ENCODE data around the gene DES.
"Not testable (repeated sequence)": the region's sequence is repeated elsewhere in the genome, so short reads cannot be mapped to it uniquely, and the experiment has no call there.

The DES gene

DNA sequence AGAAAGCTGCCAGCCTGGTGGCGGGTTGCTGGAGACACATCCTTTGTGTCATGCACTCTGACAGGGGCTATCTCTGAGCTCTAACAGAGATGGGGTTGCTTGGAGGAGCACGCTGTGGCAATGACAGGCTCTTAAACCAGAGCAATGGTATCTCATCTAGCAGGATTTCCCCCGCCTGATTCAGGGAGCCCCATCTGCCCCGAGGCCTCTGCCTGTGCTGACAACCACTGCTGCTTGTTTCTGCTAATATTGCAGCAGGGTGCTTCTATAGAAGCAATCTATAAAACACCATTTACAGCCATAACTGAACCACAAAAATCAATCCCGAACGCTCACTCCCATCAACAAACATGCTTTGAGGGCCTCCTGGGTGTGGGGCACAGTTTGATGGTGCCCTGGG, 17.6 kb upstream of the DES start:
- DNase-seq, result no peak

DNA sequence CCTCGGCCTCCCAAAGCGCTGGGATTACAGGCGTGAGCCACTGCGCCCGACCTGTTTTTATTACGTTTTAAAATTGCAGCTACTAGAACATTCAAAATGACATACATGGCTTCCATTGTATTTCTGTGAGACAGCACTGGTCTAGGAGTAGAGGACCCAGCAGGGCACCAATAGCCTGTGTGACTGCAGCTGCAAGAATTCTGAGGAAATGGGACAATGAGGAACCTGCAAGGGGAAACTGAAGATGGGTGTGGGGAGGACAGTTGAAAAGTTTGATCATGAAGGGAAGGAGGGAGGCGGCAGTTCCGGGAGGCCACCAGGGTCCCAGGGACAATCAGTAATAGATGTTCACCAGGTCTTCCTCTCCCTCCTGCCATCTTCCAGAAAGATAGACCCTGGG, 16.6 kb upstream of the DES start:
- DNase-seq, result no peak

DNA sequence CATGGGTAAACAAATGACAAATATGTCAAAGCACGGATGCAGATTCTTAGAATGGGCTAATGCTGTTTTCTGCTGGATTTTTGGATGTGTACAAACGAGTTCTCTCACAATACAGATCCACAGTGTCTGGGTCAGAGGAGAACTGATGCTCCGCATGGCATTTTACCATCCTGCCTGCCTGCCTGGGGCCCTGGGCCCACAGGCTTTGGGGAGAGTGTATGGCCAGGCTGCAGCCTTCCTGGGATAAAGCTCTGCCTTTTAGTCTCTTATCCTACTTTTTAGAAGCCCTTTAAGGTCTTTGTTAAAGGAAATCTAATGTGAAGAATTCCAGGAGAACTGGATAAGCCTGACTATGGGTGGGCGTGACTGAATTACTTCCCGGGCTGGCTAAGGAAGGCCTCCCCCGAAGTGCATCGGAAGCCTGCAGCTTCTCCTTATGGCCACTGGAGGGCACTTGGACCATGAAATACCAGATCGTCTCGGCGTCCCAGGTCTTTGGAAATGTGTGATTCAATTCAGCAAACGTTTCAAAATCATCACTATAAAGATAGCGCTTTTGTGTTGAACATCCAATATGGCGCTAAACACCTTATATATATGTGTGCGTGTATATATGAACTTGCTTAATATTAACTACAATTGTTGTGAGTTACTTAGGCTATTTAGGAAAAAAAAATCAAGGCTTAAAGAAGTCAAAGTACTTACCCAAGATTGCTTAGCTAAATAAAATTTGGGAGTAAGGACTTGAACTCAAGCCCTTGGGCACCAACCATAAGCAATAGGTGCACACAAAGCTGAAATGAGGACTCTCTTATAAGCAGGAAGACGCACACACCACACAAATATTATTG, 15.3 kb upstream of the DES start:
- peak; percentile 89 for DNase-seq

DNA sequence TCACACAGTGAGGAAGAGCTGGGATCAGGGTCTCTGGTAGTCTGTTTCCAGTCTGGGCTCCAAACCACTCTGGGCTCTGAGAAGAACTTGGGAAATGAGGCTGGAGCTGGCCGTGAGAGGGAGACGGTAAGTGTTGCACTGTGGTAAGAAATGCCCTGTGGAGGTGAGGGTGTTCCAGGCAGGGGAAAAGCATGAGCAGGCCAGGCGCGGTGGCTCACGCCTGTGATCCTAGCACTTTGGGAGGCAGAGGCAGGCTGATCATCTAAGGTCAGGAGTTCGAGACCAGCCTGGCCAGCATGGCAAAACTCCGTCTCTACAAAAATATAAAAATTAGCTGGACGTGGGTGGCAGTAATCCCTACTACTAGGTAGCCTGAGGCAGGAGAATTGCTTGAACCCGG, 14.3 kb upstream of the DES start:
- DNase-seq, result no peak

DNA sequence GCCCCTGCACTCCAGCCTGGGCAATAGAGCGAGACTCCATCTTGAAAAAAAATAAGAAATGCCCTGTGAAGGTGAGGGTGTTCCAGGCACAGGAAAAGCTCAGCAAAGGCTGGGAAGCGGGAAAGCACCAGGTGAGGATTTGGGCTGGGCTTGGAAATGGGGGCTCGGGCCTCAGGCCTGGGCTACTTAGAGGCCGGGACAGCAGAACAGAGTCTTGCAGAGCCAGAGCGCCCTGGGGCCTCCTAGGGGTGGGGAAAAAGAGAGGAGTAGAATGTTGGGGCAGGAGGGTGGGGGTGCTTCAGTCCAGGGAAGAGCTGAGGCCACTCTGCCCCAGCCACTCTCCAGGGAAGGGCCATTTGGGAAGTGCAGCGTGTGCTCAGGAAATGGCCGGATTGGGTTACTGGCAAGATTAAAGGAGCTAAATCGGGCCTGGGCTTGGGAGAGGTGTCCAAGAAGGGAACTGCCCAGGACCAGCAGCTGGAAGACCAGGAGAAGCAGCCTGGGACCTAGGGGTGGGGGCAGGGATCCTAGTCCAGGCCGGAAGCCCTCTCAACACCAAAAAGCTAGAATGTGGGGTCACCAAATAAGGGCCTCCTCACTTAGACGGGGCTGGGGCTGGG, 13.8 kb upstream of the DES start:
- no peak for DNase-seq

DNA sequence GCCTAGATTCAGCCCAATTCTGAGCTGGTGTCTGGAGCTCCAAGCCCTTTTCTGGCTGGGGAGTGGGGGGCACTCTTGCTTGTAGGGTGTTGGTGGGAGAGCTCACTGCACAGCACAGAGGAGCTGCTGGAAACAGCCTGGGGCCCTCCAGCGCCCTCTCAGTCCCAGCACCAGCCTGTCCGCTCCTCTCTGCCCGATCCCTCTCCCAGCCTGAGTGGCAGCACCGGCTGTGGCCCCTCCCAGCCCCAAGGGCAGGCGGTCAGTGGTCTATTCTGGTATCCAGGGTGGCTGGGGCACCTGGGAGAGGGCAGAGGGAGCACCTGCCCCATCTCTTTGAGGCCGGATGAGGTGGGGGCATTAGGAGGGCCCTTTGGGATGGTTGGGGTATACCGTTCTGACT, 13.2 kb upstream of the DES start:
- no peak for DNase-seq

DNA sequence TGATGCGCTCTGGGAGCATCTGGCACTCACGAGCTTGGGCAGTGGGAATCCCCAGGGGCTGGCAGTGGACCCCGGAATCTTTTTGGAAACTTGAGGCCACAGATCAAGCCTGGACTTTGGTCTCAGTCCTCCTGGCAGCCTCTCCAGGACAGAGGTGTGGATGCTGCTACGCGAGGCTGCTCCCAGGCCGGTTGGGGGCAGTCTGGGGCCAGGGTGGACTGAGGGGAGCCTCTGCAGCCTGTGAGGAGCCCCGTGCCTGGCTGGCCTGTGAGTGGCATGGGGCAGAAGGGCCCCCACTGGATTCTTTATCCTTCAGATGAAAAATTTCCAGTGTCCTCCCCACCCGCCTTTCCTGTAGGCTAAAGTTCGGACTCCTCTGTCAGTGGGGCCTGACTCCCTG, 12.7 kb upstream of the DES start:
- no peak for DNase-seq

DNA sequence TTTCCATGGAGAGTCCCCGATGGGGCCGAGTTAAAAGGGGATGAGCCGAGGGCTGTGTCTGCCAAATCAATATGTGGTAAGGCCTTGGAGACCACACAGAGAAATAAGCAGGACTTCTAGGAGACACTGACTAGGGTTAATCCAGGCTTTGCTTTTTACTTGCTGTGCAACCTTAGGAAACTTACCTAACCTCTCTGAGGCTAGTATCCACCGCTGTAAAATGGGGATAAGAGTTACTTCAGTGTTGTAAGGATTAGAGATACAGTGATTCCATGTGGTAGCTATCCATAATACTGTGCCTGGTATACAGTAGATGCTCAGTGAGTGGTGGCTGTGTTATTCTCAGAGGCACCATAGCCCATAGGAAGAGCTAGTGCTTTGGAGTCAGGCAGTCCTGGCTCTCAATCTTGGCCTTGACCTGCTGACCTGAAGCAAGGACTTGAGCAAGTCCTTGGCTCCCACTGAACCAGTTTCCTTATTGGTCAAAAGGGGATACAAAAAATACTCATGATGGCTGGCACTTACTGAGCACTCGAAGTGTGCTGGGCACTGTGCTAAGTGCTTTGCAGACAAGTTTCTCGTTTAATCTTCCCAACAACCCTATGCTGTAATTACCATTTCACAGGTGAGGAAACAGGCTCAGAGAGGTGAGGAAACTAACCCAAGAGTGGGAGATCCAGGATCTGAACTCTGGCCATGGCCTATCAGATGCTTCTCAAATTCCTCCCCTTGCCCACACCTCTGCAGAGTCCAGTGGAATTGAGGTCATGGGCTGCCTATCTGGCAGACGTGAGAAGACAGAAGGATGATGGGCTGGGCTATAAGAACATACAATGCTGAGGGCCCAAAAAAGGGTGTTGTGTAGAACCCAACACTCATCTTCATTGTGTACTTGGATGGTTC, 12.0 kb upstream of the DES start:
- DNase-seq, result no peak

DNA sequence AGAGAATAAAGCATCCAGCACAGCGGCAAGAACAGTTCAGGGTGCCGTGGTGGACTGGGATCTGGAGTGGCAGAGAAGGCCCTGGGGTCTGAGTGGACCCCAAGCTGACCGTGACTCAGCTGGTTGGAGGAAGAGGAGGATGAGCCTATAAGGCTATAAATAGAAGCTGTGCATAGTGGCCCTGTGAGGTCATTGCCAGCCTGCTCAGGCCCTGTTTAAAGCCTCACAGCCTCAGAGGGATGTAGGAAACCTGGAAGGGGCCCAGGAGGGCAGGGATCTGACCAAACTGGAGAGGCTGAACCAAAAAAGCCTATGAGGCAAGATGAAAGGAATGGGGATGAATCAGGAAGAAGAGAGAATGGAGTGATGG, 11.3 kb upstream of the DES start:
- no peak for DNase-seq

DNA sequence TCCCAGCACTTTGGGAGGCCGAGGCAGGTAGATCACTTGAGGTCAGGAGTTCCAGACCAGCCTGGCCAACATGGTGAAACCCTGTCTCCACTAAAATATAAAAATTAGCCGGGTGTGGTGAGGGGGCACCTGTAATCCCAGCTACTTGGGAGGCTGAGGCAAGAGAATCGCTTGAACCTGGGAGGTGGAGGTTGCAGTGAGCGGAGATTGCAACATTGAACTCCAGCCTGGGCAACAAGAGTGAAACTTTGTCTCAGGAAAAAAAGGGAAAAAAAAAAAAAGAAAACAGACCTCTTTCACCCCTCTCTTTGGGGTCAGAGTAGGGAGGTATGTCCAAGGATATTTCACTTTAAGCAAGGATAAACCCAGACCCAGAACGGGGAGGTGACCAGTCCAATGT, 10.8 kb upstream of the DES start:
- not testable (repeated sequence) for DNase-seq

DNA sequence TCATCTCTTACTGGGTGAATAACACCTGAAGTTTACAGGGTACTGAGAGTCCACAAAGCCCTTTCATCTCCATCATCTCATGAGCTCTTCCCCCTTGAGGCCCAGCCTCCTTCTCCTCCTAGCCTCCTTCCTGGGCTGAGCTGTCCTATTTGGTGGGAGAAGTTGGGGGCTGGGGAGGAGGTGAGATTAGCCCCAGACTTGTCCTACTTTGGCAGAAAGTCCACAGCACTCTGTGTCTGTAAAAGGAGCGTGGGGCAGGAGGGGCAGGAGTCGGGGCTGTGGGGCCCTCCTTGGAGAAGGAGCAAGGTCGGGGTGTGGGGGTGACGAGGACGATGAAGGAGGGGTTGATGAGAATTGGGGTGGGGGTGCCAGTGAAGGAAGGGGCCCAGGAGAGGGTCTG, 10.0 kb upstream of the DES start:
- no peak for DNase-seq

DNA sequence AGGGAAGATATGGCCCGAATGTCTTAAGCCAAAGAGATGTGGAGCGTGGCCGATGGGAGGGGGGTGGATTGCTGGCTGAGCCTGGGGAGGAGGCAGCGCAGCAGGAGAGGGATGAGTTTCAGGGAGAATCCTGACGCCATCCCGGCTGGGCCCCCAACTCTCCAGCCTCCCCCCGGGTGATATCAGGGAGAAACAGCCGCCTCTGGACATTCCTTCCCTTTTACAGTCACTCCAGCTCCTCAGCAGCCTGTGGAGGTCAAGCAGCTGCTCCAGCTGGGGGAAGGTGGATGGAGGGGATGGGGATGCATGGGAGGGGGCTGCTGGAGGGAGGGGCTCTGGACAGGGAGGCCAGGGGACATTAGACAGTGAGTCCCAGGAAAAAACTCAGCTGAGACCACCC, 9.5 kb upstream of the DES start:
- DNase-seq, result no peak

DNA sequence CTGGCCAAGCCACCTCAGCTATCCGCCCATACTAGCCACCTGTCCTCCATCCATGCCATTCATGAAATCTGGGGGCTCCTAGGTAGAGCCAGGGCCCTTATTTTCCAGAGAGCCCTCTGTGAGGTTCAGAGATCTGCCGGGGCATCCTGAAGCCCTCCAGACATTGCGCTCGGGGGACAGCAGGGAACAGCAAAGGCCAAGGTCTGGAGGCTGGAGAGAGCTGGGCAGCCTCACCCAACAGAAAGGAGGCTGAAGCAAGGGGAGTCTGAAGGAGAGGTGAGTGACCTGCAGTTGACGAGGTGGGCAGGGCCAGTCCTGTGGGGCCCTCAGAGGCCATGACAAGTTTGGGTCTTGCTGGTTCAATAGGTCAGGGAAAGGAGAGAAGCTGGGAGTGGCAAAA, 8.6 kb upstream of the DES start:
- DNase-seq, result no peak

DNA sequence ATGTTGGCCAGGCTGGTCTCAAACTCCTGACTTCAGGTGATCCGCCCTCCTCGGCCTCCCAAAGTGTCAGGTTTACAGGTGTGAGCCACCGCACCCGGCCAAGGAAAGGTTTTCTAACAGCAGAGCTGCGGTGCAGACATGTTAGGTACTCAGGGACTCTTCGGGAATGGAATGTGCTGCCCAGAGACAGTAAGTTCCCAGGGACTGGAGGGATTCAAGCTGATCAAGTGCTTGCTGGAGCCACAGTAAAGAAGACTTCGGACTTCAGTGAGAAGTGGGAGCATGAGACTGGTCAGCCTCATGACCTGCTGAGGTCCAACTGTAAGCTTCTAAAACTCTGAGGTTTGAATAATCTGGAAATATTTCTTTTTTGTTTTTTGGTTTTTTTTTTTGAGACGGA, 7.8 kb upstream of the DES start:
- DNase-seq, result no peak

DNA sequence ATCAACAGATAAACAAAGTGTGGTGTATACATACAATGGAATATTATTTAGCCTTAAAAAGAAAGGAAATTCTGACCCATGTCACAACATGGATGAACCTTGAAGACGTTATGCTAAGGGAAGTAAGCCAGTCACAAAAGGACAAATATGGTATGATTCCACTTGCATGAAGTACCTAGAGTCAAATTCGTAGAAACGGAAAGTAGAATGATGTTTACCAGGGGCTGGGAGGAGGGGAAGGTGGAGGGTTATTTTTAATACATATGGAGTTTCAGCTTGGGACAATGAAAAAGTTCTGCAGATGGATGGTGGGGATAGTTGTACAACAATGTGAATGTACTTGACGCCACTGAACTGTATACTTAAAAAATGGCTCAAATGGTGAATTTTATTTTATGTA, 3.3 kb upstream of the DES start:
- DNase-seq, result no peak

DNA sequence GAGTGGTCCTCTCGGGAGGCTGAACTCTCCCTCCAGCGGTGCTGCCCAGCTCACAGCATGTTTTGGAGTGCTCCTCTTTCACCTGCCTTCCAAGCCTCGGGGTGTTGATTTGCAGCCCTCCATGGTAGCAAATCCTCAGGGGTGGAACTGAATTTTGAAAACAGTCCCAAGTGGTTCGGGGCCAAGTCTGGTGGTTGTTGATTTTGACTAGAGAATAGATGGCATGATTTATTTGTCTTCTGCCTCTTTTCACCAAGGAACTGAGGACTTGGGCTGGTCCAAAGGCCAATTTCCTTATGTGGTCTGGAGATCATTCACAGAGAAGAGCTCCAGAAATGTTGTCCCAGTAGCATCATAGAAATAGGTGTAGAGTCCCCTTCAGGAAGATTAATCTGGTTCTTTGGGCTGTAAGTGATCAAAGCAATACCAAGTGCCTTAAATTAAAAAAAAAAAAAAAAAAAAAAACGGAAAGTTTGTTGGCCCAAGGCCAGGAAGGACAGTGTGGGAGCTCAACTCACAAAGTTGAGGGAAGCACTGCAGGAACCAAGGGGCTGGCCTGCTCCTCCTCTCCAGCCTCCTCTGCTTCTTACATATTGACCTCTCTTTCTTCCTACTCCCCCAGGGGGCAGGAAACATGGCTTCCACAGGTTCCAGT, 2.5 kb upstream of the DES start:
- no peak for DNase-seq

DNA sequence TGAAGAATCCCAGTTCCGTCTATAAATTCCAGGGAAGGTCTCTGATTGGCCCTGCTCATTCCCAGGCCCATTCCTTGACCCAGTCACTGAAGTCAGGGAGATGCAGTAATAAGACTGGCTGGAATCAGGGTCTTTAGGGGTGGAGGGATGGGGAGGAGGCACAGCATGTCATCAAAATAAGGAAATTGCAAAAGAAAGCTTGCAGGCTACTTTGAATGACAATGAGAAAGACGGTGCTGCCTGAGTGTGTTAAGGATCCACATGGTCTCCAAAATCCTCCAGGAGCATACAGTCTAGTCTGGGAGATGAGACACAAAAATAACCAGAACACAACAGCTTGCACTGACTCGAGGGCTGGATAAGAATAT, 2.0 kb upstream of the DES start:
- DNase-seq, result no peak

DNA sequence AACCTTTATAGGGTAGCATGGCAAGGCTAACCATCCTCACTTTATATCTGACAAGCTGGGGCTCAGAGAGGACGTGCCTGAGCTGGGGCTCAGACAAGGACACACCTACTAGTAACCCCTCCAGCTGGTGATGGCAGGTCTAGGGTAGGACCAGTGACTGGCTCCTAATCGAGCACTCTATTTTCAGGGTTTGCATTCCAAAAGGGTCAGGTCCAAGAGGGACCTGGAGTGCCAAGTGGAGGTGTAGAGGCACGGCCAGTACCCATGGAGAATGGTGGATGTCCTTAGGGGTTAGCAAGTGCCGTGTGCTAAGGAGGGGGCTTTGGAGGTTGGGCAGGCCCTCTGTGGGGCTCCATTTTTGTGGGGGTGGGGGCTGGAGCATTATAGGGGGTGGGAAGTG, 1.2 kb upstream of the DES start:
- DNase-seq, result no peak

DNA sequence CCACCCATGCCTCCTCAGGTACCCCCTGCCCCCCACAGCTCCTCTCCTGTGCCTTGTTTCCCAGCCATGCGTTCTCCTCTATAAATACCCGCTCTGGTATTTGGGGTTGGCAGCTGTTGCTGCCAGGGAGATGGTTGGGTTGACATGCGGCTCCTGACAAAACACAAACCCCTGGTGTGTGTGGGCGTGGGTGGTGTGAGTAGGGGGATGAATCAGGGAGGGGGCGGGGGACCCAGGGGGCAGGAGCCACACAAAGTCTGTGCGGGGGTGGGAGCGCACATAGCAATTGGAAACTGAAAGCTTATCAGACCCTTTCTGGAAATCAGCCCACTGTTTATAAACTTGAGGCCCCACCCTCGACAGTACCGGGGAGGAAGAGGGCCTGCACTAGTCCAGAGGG, 803 bp upstream of the DES start:
- no peak for DNase-seq

DNA sequence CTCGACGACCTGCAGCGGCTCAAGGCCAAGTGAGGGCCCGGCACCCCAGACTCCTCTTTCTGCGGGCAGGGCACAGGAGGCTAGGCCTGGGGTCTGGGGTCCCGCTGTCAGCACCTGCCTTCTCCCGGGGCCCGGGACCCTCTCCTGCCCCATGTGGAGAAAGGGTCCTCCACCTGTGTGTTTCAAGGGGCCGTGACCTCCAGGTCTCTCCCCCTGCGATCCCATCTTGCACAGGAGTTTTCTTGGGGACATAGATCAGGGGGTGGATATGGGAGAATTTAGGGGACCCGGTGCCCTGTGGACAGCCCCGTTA, 791 bp downstream of the DES start:
- no peak for DNase-seq

DNA sequence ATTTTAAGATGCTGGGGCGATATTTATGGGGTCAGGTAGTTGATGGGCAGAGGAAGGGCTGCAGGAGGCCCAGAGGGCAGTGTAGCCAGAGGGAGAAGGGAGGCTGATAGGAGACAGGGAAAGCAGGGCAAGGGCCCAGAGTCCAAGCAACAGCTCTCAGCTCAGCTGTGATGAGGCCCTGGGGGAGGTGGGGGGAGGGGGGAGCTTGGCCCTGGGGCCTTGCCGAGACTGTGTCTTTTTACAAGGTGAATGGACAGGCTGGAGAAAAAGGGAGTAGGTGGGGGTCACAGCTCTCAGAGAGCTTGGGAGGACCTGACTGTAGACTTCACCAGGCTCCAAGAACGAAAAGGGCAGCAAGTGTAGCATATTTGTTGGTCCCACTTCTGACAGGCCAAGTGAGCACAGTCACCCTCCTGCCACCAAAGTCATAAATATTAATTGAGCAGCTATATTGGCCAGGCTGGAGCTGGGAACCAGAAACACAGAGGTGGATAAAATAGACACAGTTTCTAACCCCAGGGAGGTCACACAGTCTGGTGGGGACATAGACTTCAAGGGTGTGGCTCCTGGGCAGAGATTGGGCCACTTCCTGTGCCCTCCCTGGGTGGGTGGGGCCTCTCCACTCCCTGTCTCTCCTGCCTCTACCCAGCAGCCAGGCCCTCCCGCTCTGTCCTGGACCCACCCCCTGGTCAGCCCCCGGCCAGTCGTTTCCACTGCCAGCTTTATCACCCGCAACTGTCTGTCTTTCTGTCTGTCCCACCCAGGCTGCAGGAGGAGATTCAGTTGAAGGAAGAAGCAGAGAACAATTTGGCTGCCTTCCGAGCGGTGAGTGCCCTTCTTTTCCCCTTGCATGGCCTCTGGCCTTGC, 1.4 kb downstream of the DES start:
- DNase-seq, result no peak

DNA sequence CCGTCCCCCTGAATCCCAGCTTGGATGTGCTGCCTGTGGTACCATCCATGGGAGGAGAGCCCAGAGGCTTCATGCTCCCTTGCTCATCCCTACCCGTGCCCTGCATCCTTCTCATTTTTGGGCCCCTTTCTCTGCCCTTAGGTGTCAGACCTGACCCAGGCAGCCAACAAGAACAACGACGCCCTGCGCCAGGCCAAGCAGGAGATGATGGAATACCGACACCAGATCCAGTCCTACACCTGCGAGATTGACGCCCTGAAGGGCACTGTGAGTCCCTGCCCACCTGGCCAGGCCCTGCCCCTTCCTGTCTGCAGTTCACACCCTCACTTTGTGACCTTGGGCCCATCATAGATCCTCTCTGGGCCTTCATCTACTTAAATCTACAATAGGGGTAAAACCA, 2.5 kb downstream of the DES start:
- no peak for DNase-seq

DNA sequence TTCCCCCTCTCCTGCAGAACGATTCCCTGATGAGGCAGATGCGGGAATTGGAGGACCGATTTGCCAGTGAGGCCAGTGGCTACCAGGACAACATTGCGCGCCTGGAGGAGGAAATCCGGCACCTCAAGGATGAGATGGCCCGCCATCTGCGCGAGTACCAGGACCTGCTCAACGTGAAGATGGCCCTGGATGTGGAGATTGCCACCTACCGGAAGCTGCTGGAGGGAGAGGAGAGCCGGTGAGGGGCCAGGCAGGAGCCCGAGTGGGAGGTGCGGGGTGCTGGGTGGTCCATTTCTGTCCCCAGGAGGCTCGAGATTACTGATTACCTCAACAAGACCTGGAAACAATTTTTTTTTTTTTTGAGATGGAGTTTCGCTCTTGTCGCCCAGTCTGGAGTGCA, 3.1 kb downstream of the DES start:
- DNase-seq, result no peak
